Measurements from ENCODE around the gene COPG2.
A peak's percentile ranks its signal among the peaks of the same experiment; 100 is the strongest.
"Not testable (repeated sequence)": the region's sequence is repeated elsewhere in the genome, so short reads cannot be mapped to it uniquely, and the experiment has no call there.

Gene COPG2

DNA sequence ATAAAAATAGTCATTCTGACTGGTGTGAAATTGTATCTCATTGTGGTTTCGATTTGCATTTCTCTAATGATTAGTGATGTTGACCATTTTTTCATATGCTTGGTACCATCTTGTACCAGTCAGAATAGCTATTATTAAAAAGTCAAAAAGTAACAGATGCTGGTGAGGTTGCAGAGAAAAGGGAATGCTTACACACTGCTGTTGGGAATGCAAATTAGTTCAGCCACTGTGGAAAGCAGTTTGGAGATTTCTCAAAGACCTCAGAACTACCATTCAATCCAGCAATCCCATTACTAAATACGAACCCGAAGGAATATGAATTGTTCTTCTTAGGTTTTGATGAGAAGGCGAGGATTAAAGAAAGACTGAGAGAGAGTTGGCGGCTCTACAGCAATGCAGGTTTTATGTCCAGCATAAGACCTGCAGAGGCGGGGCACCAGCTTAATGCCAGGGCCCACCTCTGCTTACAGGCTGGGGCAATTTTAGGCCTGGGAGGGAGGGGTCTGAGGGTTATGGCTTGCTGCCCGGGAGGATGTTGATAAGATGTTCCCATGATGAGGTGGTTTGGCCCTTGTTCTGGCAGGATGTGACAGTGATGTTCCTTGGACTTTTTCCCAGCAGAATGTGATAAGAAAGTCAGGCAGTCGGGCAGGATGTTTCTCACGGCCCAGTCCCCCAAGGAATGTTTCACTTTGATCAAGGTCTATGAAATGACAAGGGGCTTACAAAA lies 102.2 kb downstream of the COPG2 start:
- no peak for DNase-seq (ENCODE audit: low spot score)

DNA sequence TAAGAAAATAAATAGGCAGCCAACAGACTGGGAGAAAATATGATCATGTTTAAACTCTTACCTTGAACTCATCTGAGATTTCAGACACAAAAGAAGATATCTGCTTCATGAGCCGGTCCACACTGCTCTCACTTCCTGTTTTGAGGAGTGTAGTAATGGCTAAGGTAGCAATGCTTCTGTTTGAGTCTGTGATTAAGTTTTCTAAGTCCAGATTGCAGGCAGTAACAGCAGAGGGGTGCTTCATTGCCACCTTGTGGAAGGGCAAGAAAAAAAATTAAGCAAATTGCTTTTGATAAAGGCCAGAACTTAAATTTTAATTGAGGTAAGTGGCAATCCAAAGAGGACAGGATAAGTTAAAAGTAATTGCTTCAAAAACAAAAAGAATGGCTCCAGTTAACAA lies 107.6 kb downstream of the COPG2 start:
- peak; percentile 78 for DNase-seq (ENCODE audit: low spot score)

DNA sequence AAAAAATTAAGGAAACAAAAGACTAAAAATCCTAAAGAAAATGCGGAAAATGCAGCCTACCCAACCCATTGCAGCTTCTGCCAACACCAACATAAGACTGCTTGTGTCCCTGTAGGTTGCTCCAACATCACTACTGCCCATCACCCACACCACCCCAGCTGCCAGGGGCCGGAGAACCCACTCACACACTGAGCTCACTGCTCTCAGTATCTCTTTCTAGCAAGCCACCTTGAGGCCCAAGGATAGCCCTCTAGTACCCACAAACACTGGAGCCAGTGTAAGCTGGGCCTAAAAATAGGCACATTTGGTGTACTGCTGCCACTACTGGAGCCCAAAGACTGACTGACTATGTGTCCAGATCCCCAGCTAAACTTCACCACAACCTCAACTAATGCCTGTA lies 109.4 kb downstream of the COPG2 start:
- DNase-seq (ENCODE audit: low spot score): no peak

GRCh38 chr7:130554481-130554880 lies 114.1 kb downstream of the COPG2 start:
- no peak for DNase-seq (ENCODE audit: low spot score)

DNA sequence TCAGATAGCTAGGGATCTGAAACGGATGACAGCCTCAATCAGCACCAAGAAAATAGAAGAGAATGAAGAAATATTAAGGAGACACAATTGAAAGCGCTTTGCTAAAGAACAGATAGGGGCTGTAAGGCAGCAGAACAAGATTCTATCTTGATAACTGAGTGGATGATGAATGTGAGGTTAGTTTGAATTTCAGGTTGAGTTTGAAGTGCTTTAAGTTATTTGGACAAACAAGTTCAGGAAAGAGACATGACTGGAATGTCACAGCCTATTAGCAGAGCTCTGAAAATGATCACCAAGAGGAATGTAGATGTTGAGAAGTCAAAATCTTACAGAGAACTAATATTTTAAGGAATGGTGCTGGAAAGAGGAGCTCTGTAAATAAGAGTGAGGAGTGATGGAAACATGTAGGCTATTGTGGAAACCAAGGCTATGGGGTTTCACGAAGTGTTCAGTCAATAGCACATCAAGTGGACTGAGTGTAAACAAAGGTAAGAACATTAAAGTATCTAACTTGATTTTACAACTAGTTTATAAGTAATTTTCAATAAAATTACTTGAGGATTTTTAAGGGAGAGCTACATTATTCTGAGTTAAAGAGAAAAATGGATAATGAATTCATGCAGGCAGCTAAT lies 115.0 kb downstream of the COPG2 start:
- DNase-seq (ENCODE audit: low spot score): no peak

DNA sequence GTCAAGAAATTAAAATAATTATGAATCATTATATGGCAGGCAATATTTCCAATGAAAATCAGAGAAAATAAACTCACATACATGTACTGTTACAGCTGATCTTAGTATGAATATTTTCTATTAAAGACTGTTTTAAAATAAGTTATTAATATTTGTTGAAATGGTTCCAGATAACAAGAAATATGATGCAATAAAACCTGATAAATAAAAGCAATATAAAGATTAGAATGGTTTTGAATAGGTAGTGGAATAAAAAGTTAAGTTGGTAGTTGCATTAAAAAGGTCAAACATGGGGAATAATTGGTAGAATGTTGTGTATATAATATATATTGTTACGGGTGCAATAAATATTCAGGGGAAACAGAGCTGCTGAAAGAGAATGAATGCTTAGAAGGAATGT lies 124.2 kb downstream of the COPG2 start:
- DNase-seq (ENCODE audit: low spot score): no peak

DNA sequence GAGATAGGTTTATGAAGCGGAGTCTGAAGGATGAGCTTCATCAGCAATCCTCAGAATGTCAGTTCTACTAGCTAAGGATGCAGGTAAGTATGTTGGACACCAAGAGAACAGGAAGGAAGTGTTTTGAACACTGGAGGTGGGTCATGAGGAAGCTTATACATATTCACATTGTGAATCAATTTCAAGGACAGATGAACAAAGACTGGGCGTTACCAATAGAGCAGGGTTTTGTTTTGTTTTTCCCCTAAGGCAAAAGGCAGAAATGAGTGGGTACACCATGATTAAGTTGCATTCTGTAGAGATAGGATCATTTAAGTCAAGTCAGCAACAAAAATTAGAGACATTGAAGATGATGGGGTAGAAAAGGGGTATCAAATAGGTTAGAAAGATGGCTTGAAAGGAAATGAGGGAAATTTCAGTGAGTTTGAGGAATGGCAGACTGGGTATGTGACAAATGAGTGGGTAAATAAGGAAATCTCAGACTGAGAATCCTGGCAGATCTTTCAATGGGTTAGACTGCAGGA lies 125.0 kb downstream of the COPG2 start:
- DNase-seq (ENCODE audit: low spot score): no peak

DNA sequence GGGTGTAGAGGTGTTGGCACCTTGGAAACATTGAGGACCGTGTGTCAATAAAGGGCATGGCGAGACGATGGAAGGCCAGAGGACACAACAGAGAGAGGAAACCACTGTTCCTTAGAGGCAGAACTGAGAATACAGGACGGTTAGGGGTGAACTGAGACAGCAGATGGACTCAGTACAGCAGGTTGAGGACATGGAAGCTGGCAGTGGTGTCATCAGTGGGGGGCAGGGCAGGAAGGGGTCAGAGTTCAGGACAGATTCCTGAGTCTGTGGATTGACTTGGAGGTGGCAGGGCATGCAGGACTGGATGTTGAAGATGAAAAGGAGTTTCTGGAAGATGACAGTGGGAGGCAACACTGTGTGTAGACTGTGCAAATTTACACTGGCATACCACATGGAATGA lies 126.3 kb downstream of the COPG2 start:
- DNase-seq (ENCODE audit: low spot score): not testable (repeated sequence)

DNA sequence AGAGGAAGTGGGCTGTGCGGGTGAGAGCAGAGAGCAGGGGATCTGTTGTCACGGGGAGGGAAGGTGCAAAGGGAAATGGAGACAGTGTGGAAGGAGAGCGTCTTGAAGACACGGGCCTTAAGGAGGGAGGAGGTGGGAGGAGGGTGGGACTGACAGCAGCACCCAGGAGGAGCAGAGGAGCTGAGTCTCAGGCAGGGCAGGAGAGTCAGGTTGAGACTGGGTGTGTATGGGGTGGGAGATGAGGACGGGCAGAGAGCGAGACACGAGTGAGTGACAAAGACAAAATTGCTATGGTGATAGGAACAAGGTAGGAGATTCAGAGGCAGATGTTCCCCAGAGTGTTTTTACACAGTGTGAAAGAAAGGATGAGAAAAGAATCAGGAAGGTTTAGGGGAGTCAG lies 127.3 kb downstream of the COPG2 start:
- DNase-seq (ENCODE audit: low spot score): not testable (repeated sequence)

- DNase-seq (ENCODE audit: low spot score): not testable (repeated sequence)
Measured at GRCh38 chr7:130537894-130538293, 130.7 kb downstream of the COPG2 start.

GRCh38 chr7:130529417-130529816 lies 139.1 kb downstream of the COPG2 start:
- DNase-seq (ENCODE audit: low spot score): no peak

GRCh38 chr7:130527752-130528355 lies 140.7 kb downstream of the COPG2 start:
- DNase-seq (ENCODE audit: low spot score): not testable (repeated sequence)

- DNase-seq (ENCODE audit: low spot score): no peak
Measured at GRCh38 chr7:130524628-130525027, 143.9 kb downstream of the COPG2 start.

- DNase-seq (ENCODE audit: low spot score): not testable (repeated sequence)
Measured at GRCh38 chr7:130523519-130524125, 144.9 kb downstream of the COPG2 start.

GRCh38 chr7:130521258-130521951 lies 147.1 kb downstream of the COPG2 start:
- no peak for DNase-seq (ENCODE audit: low spot score)

- no peak for DNase-seq (ENCODE audit: low spot score)
Measured at GRCh38 chr7:130515315-130516040, 153.1 kb downstream of the COPG2 start.

GRCh38 chr7:130513447-130513846 lies 155.1 kb downstream of the COPG2 start:
- DNase-seq (ENCODE audit: low spot score): no peak

DNA sequence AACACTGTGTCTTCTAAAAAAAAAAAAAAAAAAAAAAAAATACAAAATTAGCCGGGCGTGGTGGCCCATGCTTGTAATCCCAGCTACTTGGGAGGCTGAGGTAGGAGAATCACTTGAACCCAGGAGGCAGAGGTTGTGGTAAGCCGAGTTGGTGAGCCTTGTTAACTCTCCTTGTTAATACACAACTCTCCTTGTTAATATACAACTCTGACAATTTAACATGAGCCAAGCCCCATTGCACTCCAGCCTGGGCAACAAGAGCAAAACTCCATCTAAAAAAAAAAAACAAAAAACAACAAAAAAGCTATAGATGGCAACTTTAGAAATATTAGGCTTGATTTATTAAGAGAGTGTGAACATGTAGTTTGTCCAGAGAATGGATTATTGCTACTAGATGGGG lies 156.5 kb downstream of the COPG2 start:
- DNase-seq (ENCODE audit: low spot score): not testable (repeated sequence)

DNA sequence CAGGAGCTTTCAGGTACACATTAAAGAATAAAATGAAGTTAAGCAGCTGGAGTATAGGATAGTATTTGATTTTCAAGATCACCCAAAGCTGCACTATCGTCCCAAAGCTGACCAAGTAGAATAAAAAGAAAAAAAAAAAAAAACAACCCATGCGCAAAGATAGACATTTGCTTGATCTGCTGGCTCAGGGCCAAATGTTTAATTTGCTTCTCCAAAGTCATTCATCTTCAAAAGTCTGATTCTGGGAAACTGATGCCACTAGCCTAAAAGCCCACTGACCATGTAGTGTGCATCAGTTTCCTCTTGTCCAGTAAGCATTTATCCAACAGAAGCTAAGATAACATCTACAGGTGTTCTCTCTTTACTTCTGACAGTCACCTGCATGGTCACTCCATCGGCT lies 162.2 kb downstream of the COPG2 start:
- no peak for DNase-seq (ENCODE audit: low spot score)

GRCh38 chr7:130505753-130506152 lies 162.8 kb downstream of the COPG2 start:
- no peak for DNase-seq (ENCODE audit: low spot score)

- DNase-seq (ENCODE audit: low spot score): no peak
Measured at GRCh38 chr7:130500910-130501309, 167.6 kb downstream of the COPG2 start.

Measured in RKO (cell line).